Hematopoietic multipotent progenitor cell treated with erythropoietin and hydrocortisone succinate and interleukin-3 and kit ligand, for 15 days (in vitro differentiated cells): ENCODE data around the gene CHRDL1.
"Not testable (repeated sequence)": the region's sequence is repeated elsewhere in the genome, so short reads cannot be mapped to it uniquely, and the experiment has no call there.

ENCODE experiments used
- DNase-seq: peaks from one replicate; pipeline ENCODE4 v3.0.0-alpha.2; 2015; ENCODE audit warnings: low spot score

Gene CHRDL1, protein sequence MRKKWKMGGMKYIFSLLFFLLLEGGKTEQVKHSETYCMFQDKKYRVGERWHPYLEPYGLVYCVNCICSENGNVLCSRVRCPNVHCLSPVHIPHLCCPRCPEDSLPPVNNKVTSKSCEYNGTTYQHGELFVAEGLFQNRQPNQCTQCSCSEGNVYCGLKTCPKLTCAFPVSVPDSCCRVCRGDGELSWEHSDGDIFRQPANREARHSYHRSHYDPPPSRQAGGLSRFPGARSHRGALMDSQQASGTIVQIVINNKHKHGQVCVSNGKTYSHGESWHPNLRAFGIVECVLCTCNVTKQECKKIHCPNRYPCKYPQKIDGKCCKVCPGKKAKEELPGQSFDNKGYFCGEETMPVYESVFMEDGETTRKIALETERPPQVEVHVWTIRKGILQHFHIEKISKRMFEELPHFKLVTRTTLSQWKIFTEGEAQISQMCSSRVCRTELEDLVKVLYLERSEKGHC

DNA sequence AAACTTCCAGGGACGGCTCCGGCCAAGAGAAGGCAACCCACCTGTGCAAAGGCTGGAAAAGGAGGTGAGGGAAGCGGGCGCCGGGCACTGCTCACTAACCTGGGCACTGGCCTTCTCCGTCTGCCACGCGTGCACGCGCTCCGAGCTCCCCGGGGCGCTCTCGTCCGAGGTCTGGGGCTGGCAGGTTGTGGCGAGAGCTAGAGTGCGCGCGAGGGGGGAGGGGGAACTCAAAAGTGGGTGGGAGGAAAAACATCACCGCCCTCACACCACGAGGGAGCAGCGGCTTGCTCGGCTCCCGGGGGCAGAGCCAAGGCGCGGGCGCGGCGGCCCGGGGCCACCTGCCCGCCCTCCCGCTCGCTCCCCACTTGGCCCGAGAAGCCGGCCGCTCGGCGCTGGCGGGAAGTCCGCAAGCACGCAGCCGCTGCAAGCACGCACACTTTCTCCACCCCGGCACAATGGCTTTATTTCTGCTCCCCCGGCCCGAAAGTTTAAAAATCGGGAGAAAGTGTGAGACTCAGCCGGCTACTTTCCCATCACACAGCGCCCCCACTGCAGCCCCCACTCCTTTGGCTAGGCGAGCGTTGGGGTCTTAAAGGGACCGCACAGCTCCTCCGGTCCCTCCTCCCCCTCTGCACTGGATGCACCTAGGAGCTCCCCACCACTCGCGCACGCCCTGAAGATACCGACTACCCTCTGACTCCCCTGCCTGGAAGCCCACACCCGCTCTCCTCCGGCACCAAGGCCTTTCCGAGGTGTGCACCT, at the start of gene CHRDL1:
CHRDL1 (minus strand) TSS at position 173 of the 762 bp plus-strand sequence. CDS start 3,636 bp downstream, outside the sequence.
- no peak for DNase-seq

DNA sequence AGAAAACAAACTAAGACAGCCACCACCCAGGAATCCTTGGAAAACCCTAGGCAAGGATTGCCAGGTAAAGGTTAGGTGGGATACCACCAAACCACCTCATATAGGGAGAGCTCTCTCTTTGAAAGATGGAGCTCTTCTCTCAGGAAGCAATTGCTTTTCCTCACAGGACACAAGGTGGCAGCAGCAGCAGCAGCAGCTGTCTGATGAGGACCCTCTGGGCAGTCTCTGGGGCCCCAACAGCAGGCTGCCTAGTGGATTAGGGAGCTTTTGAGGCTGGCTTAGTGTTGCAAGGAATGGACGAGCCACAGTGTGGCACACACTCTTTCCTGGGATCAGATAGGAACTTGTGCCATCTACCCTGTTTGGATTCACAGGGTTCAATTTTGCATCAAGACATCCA, 41.4 kb upstream of the CHRDL1 start:
- no peak for DNase-seq

DNA sequence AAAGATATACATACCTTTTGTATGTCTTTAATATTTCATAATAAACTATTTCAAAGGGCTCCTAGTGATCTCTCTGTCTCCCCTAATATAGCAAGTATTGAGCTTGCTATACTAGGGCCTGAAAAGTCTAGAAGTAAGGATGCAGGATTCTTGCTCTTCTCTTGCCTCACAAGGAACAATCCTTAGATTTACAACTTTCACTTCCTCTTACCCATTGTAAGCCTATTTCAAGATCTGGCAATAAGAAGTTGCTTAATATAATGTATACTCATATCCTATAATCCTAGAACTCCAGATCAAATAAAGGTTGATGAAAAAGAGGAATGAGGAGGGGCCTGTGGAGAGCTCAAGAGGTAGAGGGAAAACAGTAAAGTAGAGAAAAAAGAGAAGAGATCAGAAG, 40.8 kb upstream of the CHRDL1 start:
- no peak for DNase-seq

DNA sequence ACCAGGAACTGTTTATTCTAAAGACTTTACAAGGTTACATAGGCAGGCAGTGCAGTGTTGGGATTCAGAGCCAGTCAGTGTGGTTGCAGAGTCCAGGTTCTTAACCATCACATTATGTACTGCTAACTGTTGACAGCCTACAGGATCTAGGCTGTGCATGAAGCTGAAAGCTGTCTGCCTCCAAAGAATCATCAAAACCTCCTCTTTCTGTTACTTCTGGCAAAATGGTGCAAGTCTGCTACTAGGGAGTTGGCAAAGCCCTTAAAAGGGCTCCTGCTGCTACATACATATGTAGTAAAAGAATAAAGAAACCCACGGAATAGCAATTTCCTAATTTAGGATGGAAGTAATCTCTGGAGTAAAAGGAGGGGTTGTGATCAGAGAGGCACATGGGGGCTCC, 40.4 kb upstream of the CHRDL1 start:
- DNase-seq: no peak

DNA sequence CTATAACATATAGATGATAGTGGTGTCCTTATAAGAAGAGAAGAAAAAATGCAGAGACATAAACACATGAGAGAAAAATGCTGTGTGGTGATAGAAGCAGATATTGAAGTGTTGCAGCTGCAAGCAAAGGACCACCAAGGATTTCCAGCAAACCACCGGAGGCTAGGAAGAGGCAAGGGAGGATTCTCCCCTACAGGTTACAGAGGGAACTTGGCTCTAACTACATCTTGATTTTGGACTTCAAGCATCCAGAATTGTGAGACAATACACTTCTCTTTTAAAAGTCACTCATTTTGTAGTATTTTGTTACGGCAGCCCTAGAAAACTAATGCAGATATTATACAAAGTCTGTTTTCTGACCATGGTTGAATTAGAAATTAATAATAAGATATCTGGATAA, 30.4 kb upstream of the CHRDL1 start:
- no peak for DNase-seq

DNA sequence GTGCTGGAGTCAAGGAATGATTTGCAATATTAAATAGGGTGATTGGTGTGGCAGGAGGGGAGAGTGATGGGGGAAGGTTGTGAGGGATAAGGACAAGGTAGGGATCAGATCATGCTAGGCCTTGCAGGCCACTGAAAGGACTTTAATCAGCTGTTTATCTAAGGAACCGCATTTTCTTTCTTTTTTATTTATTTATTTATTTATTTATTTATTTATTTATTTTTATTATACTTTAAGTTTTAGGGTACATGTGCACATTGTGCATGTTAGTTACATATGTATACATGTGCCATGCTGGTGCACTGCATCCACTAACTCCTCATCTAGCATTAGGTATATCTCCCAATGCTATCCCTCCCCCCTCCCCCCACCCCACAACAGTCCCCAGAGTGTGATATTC, 20.9 kb upstream of the CHRDL1 start:
- DNase-seq: not testable (repeated sequence)

DNA sequence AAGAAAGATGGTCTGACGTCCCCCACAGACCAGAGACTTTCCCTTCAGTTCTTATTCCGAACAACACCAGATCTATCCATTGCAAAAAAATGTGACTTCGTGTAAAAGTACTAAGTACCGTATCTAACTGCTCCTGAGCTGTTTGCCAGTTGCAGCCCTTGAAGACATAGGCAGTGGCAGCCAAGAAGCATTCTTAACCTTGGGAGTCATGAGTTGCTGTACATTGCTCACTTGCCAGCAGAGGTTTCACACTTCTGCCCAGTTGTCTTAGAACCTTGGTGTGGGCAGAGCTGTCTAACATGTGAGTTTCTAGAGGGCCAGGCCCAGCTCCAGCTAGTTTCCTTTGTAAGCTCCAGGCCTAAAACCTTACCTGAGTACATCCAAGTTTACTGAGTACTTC, 10.5 kb upstream of the CHRDL1 start:
- no peak for DNase-seq

DNA sequence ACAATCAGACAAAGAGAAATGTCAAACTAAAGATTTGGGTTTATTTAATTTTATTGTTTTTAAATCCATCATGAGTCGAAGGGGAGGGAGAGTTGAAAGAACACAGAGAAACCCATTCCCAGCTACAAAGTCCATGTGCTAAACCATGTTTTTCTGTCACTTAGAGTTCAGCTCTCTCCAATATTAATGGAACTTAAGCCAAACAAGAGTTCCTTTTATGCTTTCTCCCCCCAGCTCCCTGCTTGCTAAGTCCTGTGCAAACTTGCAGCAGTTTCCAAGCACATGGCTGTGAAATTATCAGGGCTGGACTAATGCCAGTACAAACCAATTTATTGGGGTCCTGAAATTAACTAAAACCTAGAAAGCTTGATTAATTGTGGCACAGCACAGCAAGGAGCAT, 9.7 kb upstream of the CHRDL1 start:
- no peak for DNase-seq

DNA sequence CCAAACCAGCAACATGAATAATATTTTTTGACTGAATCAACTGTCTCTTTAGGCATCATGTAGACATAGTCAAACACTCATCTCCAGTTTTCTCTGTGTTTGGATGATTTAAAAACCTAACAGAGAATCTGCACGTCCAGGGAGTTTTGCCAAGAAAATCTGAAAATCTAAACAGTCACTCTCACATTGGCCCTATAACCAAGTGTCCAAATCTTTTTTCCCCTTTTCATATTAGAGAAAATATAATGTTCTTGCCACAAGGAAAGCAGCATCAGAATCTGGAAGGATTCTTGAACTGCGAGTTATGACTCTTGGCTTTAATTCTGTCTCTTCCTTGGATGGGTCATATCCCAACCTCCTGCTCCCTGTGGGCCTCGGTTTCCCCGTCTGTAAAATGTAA, 8.8 kb upstream of the CHRDL1 start:
- DNase-seq: no peak

DNA sequence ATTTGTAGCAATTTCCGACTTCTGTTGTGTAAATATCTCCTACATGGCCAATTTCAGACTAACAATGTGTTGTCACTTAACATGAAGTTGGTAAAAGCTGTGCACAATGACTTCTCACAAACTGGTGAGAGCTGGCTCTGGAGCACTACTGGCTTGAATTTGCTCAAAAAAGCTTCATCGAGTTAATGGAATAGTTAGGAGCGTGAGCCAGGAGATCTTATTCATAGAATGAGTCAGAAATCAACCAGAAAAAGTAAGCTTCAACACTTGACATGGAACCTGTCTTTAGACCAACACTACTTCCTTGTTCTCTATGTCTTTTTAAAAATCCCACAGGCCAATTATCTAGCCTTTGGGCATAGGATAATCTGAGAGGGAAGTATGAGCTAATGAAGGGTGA, 7.9 kb upstream of the CHRDL1 start:
- no peak for DNase-seq

DNA sequence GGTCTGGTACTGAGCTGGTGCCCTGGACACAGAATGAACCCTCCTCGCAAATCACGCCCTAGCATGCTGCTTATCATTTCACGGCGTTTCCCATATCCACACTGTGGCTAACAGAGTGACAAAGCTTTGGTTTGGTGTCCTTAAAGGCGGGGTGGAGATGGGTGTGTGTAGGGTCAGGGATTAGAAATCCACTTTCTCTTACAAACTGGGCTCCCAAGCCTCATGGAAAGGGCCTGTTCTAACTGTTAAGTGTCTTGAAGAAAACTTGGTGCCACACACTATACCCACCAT, 735 bp upstream of the CHRDL1 start:
- no peak for DNase-seq

DNA sequence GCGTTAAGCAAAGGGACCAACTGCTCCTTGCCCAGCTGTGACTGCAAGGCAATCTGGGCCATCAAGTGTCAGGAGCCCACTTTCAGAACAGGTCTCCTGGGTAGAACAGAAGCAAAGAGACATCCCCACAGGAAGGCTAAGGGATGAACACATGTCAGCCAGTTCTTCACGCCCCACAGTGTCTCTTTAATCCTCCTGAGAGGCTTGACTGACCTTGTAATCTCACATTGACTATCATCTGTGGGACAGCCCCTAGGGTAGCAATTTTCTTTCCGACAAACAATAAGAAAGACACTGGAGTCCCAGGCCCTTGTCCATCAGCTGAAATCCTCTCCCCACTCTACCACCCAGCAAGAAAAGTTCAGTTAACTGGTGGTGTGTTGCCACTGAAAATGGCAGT, 1.0 kb downstream of the CHRDL1 start:
- no peak for DNase-seq

DNA sequence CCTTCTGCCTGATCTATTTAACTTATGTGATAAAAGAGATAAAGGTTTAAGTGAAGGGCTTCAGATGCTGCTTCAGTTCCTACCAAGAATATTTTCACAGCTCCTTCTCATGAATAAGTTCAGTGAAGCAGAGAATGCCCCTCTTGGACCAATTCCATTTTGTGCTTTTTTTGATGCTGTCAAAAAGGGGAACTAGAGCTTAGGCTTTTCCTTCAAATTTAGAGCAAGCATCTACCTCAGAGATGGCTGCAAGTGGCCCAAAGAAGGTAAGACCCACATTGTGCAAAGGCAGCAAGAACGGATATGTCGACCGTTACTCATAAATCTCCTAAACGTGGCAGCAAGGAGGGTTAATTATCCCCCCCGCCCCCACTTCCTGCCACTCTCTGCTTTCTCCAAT, 4.5 kb downstream of the CHRDL1 start:
- no peak for DNase-seq

DNA sequence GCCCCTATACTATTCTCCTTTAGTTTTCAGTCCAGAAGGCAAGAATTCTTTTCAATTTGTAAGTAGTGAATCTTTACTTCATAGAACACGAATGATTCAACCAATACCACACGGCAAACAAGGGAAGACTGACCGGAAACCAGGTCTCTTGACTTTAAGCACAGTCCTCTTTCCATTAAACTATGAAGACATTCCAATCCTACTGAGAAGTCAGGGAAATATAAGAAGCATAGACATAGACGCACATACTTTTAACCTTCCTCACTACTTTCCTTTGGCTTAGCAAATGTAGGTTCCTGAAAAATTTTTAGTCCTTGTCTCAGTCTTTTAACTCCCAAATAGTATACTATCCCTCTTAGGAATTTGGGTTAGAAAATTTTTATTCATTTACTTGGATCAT, 9.1 kb downstream of the CHRDL1 start:
- DNase-seq: no peak

DNA sequence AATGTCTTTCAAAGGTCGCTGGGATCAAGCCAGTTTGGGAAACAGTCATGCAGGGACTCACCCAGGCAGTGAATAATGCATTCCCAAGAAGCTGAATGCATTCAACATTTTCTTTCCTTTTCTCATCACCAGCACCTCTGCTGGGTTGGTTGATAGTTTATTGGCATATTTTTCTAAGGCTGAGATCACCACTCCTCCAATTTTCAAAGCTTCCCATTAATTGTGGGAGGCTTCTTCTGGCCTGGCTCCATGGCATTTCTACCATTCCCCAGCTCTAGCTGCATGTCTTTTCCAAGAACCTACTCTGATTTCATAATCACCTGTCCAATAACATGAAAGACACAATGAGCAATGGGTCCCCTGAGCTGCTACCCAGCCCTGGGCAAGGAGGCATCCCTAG, 35.8 kb downstream of the CHRDL1 start:
- DNase-seq: no peak

DNA sequence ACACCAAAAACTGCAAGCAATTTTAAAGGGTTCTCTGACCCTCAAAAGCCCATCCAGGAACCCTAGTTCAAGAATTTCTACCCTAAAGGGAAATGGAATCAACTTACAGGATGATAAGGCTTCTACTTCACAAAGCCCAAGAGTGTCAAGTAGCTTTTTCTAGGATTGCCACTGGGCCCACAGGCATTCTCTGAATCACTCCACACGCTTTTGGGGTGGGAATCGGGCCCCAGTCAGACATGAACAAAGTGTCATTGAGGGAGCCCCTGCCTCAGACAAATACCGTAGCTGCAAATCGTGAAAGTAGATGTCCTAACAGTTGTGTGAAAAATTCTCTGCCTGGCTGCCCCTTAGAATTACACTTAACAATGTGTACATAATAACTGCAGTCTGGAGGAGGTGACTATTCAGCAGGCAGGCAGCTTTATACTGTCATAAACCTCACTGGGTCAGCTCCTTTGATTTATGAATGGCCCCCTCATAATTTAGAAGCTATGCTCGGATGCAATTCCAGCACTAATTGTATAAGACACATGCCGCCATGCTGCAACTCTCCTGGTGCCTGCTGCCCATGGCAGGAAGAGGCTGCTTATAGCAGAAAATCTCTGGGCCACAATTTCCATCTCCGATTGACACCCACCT, 36.7 kb downstream of the CHRDL1 start:
- DNase-seq: no peak

DNA sequence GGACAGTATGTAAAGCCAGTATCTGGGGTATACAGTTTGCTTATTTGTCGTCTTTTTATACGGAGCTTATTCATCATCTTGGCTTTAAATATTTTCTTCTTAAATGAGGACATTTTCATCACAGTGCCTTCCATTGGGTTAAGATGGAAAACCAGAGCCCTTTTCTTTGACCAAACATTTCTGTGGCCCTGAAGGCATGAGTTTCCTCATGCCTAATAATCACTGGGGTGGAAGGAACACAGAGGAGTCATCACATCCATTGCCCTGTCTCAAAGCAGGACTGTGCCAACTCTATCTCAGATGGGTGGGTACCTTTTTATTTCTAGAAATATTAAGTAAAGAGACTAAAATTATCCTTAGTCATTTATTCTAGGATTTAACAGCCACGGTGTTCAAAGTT, 40.0 kb downstream of the CHRDL1 start:
- no peak for DNase-seq

DNA sequence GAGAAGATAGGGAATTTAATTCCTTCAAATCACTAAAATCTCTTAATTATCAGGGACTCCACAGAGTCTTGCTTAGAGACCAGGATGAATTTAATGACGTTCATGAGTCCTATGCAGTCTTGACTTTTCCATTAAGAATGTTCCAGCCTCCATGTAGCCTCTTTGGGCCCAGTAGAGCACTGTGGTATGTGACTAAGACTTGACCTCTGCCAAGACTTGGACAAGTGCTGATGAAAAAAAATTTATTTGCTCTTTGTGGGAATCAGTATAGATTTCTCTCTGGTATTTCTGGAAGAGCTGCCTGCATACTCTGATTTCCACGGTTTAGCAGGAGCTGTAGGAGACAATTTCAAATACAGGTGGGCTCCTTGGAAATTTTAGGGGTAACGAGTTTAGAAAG, 40.6 kb downstream of the CHRDL1 start:
- no peak for DNase-seq

DNA sequence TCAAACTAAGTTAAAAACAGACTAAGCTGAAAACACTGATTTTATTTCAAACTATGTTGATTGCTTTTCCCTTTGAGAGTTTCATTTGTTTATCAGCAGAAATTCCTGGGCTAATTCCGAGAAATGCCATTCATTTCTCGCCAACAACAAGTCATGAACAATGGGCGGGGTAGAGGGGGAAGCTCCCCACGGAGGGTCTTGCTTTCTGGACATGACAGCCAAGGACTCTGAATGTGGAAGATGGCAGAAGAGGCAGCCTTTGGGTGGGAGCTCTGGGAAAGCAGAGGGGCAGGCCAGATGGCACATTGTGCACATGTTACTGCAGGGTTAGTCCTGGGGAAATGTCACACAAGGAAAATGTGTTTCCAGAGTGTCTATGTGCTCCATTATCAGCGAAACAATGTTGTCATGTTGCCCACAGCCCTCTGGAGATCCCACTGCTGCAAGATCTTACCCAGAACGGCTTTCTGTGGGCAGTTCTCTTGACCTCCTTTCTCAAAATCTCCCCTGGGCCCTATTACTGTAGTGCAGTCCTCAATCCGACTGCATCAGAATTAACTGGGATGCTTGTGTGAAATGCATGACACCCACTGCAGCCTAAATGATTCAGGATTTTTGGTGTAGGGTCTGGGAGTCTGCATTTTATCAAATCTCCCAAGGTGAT, 45.0 kb downstream of the CHRDL1 start:
- no peak for DNase-seq

DNA sequence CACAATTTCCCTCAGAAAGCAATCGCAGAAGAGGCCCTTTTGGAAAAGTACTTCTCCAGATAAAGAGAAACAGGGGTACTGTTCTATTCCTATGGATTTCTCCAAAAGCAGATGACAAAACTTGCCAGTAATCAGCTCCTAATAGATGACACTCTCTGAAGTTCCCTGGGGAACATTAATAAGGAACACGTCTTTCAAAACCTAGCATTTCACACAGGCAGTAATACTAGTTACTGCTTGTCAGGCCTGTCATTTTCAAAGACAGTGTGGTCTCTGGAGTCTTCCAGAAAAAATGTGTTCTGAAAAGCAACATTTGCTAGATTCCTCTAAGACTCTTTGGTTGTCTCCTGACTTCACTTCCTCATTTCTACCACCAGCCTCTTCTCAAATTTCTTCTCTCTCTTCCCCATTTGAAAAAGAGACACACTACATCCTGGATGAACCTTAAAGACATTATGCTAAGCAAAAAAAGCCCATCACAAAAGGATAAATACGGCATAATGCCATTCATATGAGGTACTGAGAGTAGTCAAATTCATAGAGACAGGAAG, 47.3 kb downstream of the CHRDL1 start:
- DNase-seq: no peak

DNA sequence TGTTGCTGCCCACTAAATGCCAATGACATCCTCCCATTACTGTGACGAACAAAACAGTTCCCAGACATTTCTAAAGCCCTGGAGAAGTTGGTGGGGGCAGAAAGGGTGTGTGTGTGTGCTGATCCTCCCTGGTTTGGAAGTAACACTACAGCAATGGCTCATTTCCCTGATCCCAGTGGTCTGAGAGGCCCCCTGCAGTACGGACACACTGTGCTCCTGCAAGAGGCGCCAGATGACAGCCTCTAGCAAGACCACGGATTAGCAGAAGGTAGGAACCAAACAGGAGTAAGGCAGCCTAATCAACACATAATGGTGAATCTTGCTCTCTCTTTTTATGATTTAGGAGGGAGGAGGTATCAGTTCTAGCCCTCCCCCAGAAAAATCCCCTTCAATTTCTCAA, 49.6 kb downstream of the CHRDL1 start:
- no peak for DNase-seq

DNA sequence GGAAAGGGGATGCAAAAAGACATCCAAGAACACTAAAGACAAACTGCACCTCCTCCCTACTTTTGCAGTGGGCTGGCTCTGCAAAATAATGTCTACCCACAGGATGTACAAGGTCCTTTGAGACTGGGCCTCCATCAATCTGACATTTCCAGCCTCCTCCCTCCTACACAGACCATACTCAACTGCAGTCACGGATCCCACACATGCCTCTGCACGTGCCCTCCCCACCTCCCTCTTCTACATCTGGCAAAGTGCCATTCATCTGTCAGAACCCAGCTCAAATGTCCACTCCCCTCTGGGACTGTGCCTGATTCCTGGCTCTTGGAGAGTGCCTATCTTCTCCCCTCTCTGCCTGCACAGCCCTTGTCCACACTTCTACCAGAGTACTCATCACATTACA, 50.3 kb downstream of the CHRDL1 start:
- DNase-seq: no peak
